Activated CD4-positive, alpha-beta memory T cell treated with anti-CD3 and anti-CD28 coated beads for 36 hours (primary cell): ENCODE measurements around the gene ZCCHC4. TPM values are rescaled to one million over a fixed set of nuclear protein-coding genes. Genes with fewer than 3 reads are reported as not detected.

Experiments used
- CTCF ChIA-PET: fragments of 350-600 bp; sonication (Branson Sonifier 250); formaldehyde crosslinking; loops from one replicate; lab custom pipeline; 2021; ENCODE audit warnings: antibody characterized with exemption, inconsistent platforms; lab: Charles Lee
- POLR2A ChIA-PET: fragments of 350-600 bp; sonication (Branson Sonifier 250); formaldehyde crosslinking; loops from one replicate; lab custom pipeline; 2021; ENCODE audit warnings: antibody characterized with exemption; lab: Charles Lee
- DNase-seq: peaks from one replicate; pipeline ENCODE4 v3.0.0-alpha.2; 2020
- H3K27ac Mint-ChIP-seq: one replicate; pipeline ENCODE4 v1.8.0; 2021; ENCODE audit warnings: mixed read lengths
- H3K27me3 Mint-ChIP-seq: one replicate; pipeline ENCODE4 v1.8.0; 2021; ENCODE audit warnings: mixed read lengths
- H3K36me3 Mint-ChIP-seq: one replicate; pipeline ENCODE4 v1.8.0; 2021; ENCODE audit warnings: mixed read lengths
- H3K4me1 Mint-ChIP-seq: one replicate; pipeline ENCODE4 v1.8.0; 2021; ENCODE audit warnings: low read depth, mixed read lengths
- H3K4me3 Mint-ChIP-seq: one replicate; pipeline ENCODE4 v1.8.0; 2021; ENCODE audit warnings: mild to moderate bottlenecking, mixed read lengths
- H3K9me3 Mint-ChIP-seq: one replicate; pipeline ENCODE4 v1.8.0; 2021; ENCODE audit warnings: mixed read lengths
- intact Hi-C: fragments of 100-400 bp; cut with micrococcal nuclease; formaldehyde crosslinking; loops from one replicate; pipeline ENCODE4 v1.15.1; 2023
- total RNA-seq, 2 experiments: library from RNA; stranded (reverse); gene quantifications; one replicate each; pipeline ENCODE4 v1.2.3, GENCODE V29; 2021

Gene ZCCHC4
- total RNA-seq, 2 experiments from 2014 or later, result 10.6 to 11.5 TPM

- POLR2A ChIA-PET, result interaction anchor here (0.6 kb wide), 1 partner anchor 813 kb away, joined by 3 read pairs; no protein-coding TSS in a partner anchor
- no peak overlapping the region for H3K4me3 Mint-ChIP-seq
- peaks cover 7% of the 10 kb centered on the region for H3K27me3 Mint-ChIP-seq
- peaks cover 2% of the 10 kb centered on the region for H3K4me1 Mint-ChIP-seq
- H3K36me3 Mint-ChIP-seq, result no peaks in the 10 kb centered on the region
- no peaks in the 10 kb centered on the region for H3K9me3 Mint-ChIP-seq
- no peak overlapping the region for H3K27ac Mint-ChIP-seq
- intact Hi-C loops, result no loop called here
- DNase-seq, result no peak
- CTCF ChIA-PET, result no interaction called here
These were observed 9.9 kb upstream of the ZCCHC4 start for GRCh38 chr4:25302626-25303025.

GRCh38 chr4:25303578-25303977 lies 9.0 kb upstream of the ZCCHC4 start:
- DNase-seq, result no peak
- ChIA-PET POLR2A (no interaction called here), CTCF (interaction anchor here (0.6 to 1.2 kb wide), 2 partner anchors 8 to 40 kb away, joined by 3 to 4 read pairs; no protein-coding TSS in a partner anchor)

GRCh38 chr4:25306518-25307057 lies 6.0 kb upstream of the ZCCHC4 start:
- no peak overlapping the region for H3K27ac Mint-ChIP-seq
- ChIA-PET POLR2A (no interaction called here), CTCF (interaction anchor here (1.5 kb wide), 1 partner anchor 60 kb away, joined by 8 read pairs; no protein-coding TSS in a partner anchor)
- peaks cover 4% of the 10 kb centered on the region for H3K27me3 Mint-ChIP-seq
- H3K4me1 Mint-ChIP-seq, result no peaks in the 10 kb centered on the region
- H3K36me3 Mint-ChIP-seq, result no peaks in the 10 kb centered on the region
- no peak overlapping the region for H3K4me3 Mint-ChIP-seq
- no peaks in the 10 kb centered on the region for H3K9me3 Mint-ChIP-seq
- DNase-seq, result no peak
- intact Hi-C loops, result no loop called here

More at GRCh38 chr4:25303578-25303977, 9.0 kb upstream of the ZCCHC4 start:
- Mint-ChIP-seq H3K27ac (no peak overlapping the region), H3K9me3 (no peaks in the 10 kb centered on the region), H3K36me3 (no peaks in the 10 kb centered on the region), H3K4me1 (no peaks in the 10 kb centered on the region), H3K27me3 (peaks cover 9% of the 10 kb centered on the region), H3K4me3 (no peak overlapping the region)
- intact Hi-C loops, result no loop called here

DNA sequence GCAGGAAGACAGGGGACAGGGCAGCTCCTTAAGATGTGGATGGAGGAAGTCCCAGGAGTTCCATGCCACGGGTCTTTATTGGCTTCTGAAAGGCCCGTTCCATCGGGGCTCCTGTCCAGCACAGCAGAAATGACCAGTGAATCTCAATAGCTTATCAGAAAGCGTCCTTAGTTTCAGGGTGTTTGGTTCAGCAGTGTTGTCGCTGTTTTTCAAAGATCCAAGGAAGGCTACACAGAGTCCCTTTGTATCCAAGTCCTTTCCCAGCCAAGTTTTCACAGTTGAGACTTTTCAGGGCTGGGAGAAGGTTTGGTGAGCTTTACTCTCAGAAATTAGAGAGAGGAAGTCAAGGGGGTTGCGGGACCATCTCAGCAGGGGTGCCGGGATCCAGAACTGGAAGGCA lies 5.0 kb upstream of the ZCCHC4 start:
- Mint-ChIP-seq H3K9me3 (no peaks in the 10 kb centered on the region), H3K36me3 (peaks cover under 1% of the 10 kb centered on the region), H3K4me3 (no peak overlapping the region), H3K4me1 (peaks cover 4% of the 10 kb centered on the region), H3K27me3 (peaks cover 4% of the 10 kb centered on the region), H3K27ac (no peak overlapping the region)
- DNase-seq, result no peak
- CTCF ChIA-PET, result interaction anchor here (1.5 kb wide), 1 partner anchor 59 kb away, joined by 8 read pairs; no protein-coding TSS in a partner anchor
- intact Hi-C loops, result no loop called here
- POLR2A ChIA-PET, result no interaction called here

DNA sequence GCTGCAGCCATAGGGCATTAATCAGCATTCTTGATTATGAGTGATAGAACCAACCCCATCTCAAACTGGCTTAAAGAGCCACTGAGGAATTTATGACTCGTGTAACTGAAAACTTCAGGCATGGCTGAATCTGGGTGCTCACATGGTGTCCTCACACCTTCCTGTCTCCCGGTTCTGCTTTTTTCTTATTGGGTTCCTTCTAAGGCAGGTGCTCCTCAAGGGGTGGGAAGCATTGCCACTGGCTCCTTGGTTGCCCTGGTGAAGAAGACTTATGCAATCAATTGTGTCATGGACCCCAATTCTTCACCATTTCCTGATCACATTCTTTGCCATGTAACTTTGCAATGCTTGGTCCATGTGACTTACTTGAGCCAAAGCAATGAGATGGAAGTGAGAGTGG lies 4.3 kb upstream of the ZCCHC4 start:
- intact Hi-C loops, result no loop called here
- H3K27me3 Mint-ChIP-seq, result peaks cover 4% of the 10 kb centered on the region
- H3K36me3 Mint-ChIP-seq, result peaks cover 2% of the 10 kb centered on the region
- POLR2A ChIA-PET, result no interaction called here
- no peaks in the 10 kb centered on the region for H3K9me3 Mint-ChIP-seq
- no peak for DNase-seq
- H3K4me1 Mint-ChIP-seq, result peaks cover 5% of the 10 kb centered on the region
- no peak overlapping the region for H3K27ac Mint-ChIP-seq
- no peak overlapping the region for H3K4me3 Mint-ChIP-seq
- CTCF ChIA-PET, result no interaction called here

DNA sequence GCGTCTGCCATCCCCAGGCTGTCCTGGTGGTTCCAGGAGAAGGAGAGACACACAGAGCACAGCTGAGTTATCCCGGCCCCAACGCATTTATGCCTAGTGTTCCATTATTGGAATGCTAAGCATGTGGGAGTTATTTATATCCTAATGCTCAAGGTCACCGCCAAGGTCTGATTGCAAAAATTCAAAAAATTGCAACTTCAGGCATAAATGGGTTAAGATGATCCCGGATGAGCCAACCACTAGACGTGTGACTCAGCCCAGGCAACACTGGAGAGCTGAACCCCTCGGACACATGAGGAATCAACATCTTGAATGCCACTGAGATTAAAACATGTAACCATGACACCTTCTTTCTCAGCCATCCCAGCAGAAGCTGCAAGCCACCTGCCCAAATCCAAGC lies 3.8 kb upstream of the ZCCHC4 start:
- no peak overlapping the region for H3K4me3 Mint-ChIP-seq
- H3K9me3 Mint-ChIP-seq, result no peaks in the 10 kb centered on the region
- H3K4me1 Mint-ChIP-seq, result peaks cover 10% of the 10 kb centered on the region
- intact Hi-C loops, result no loop called here
- POLR2A ChIA-PET, result no interaction called here
- peaks cover 4% of the 10 kb centered on the region for H3K27me3 Mint-ChIP-seq
- no peak overlapping the region for H3K27ac Mint-ChIP-seq
- no peak for DNase-seq
- peaks cover 2% of the 10 kb centered on the region for H3K36me3 Mint-ChIP-seq
- CTCF ChIA-PET, result no interaction called here

- H3K36me3 Mint-ChIP-seq, result peaks cover 7% of the 10 kb centered on the region
- POLR2A ChIA-PET, result no interaction called here
- no peak overlapping the region for H3K27ac Mint-ChIP-seq
- peaks cover 16% of the 10 kb centered on the region for H3K4me1 Mint-ChIP-seq
- CTCF ChIA-PET, result interaction anchor here (0.7 to 1.0 kb wide), 2 partner anchors 57 to 174 kb away, joined by 3 to 5 read pairs; no protein-coding TSS in a partner anchor
- intact Hi-C loops, result loop anchor here (5.0 to 10.0 kb wide), 3 partner anchors 128 to 728 kb away; partner anchors contain the start of genes DHX15 and SMIM20
- DNase-seq, result no peak
- H3K27me3 Mint-ChIP-seq, result peaks cover 4% of the 10 kb centered on the region
- no peaks in the 10 kb centered on the region for H3K9me3 Mint-ChIP-seq
- no peak overlapping the region for H3K4me3 Mint-ChIP-seq
These were observed 2.3 kb upstream of the ZCCHC4 start for GRCh38 chr4:25310066-25310802.

- H3K27me3 Mint-ChIP-seq, result peaks cover 4% of the 10 kb centered on the region
- ChIA-PET CTCF (interaction anchor here (0.7 to 1.0 kb wide), 2 partner anchors 56 to 174 kb away, joined by 3 to 5 read pairs; no protein-coding TSS in a partner anchor), POLR2A (no interaction called here)
- H3K4me1 Mint-ChIP-seq, result peaks cover 16% of the 10 kb centered on the region
- no peak overlapping the region for H3K27ac Mint-ChIP-seq
- DNase-seq, result no peak
- no peaks in the 10 kb centered on the region for H3K9me3 Mint-ChIP-seq
- peaks cover 9% of the 10 kb centered on the region for H3K36me3 Mint-ChIP-seq
- intact Hi-C loops, result loop anchor here (5.0 to 10.0 kb wide), 3 partner anchors 128 to 728 kb away; partner anchors contain the start of genes DHX15 and SMIM20
- H3K4me3 Mint-ChIP-seq, result no peak overlapping the region
These were observed 1.8 kb upstream of the ZCCHC4 start for GRCh38 chr4:25310803-25311166.

DNA sequence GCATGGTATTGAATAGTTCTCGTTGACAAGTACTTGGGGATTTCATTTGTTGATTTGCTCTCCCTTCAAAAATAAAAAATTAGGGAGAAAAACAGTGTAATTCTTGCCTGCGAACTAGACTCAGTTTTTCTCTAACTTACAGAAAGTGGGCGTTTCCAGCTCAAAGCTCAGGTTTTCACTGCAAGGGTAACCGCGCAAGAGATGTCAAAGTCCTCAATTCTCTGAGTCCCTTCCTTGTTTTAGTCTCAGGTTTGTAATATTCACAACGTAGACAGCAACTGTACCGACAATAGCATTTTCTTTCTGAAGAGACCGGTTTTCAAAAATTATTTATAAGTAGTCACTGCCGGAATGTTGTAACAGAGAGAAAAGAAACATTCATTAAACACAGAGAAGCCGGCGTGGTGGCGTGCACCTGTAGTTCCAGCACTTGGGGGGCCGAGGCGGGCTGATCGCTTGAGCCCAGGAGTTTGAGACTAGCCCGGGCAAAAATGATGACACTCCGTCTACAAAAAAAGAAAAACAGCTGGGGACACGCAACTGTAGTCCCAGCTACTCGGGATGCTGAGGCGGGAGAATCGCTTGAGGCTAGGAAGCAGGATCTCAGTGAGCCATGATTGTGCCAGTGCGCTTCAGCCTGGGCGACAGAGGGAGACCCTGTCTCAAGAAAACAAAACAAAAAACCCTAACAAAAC lies 774 bp downstream of the ZCCHC4 start:
- POLR2A ChIA-PET, result interaction anchor here (1.0 to 1.9 kb wide), 6 partner anchors 8 to 729 kb away, joined by 4 to 23 read pairs (median 10); partner anchors contain the start of genes ANAPC4, DHX15, PI4K2B and SEPSECS
- Mint-ChIP-seq H3K4me3 (peak overlapping the region; percentile 99), H3K27me3 (peaks cover under 1% of the 10 kb centered on the region), H3K4me1 (peaks cover 19% of the 10 kb centered on the region), H3K9me3 (no peaks in the 10 kb centered on the region), H3K27ac (peak overlapping the region; percentile 90), H3K36me3 (peaks cover 21% of the 10 kb centered on the region)
- DNase-seq, result no peak
- CTCF ChIA-PET, result interaction anchor here (0.7 to 3.7 kb wide), 32 partner anchors 8 to 840 kb away, joined by 3 to 88 read pairs (median 6); partner anchors contain the start of genes ANAPC4, DHX15, PI4K2B and SEPSECS
- intact Hi-C loops, result loop anchor here (2.0 to 10.0 kb wide), 5 partner anchors 17 to 731 kb away; partner anchors contain the start of genes DHX15 and SMIM20

DNA sequence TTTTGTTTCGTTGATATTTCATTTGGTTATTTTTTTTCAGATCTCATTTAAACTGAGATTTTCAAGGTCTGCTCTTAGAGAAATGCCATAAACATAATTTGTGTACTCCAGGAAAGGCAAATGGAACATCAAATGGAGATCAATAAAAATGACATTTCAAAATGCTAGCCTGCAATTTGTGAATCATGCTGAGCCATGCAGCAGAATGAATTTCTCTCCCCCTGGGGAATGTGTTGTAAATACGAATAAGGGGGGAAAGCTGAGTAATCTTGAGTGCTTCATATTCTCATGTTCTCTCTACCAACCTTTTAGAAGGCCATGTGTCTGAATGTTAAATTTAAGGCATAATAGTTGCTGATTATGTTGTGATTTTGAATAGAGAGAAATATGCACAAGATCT lies 7.8 kb downstream of the ZCCHC4 start:
- Mint-ChIP-seq H3K9me3 (no peaks in the 10 kb centered on the region), H3K4me1 (peaks cover 25% of the 10 kb centered on the region), H3K27ac (peak overlapping the region; percentile 79), H3K4me3 (no peak overlapping the region), H3K36me3 (peaks cover 14% of the 10 kb centered on the region), H3K27me3 (no peaks in the 10 kb centered on the region)
- no peak for DNase-seq
- ChIA-PET POLR2A (interaction anchor here (0.9 to 1.5 kb wide), 5 partner anchors 8 to 85 kb away, joined by 3 to 9 read pairs (median 4); partner anchors contain the start of gene ZCCHC4), CTCF (interaction anchor here (0.6 to 2.1 kb wide), 5 partner anchors 8 to 338 kb away, joined by 3 to 18 read pairs (median 3); partner anchors contain the start of gene ZCCHC4)
- intact Hi-C loops, result loop anchor here (2.0 to 10.0 kb wide), 2 partner anchors 160 to 1264 kb away; partner anchors contain the start of genes SEPSECS and TBC1D19

DNA sequence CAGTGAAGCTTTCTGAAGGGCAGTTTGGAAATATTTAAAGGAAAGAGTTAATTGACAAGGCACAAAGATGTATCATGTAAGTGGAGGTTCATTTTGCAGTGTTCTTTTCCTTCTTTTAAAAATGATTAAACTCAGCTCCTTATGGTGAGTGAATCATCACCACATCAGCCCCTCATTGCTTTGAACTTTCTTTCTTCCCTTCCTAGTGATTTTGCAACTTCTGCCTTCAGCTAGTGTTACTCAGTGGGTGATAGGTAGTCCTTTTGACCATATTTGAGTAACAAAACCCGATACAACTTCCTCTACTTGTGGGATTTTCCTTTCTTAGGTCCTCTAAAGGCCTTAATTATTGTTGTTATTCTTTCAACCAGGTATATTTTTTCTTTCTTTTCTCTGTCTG lies 8.2 kb downstream of the ZCCHC4 start:
- peaks cover 12% of the 10 kb centered on the region for H3K36me3 Mint-ChIP-seq

More for the DNA sequence above, 8.2 kb downstream of the ZCCHC4 start:
- no peak for DNase-seq
- Mint-ChIP-seq H3K4me3 (no peak overlapping the region), H3K27me3 (no peaks in the 10 kb centered on the region), H3K4me1 (peaks cover 25% of the 10 kb centered on the region), H3K9me3 (no peaks in the 10 kb centered on the region), H3K27ac (peak overlapping the region; percentile 79)
- intact Hi-C loops, result loop anchor here (1.0 to 10.0 kb wide), 3 partner anchors 11 to 1264 kb away; partner anchors contain the start of genes SEPSECS and TBC1D19
- CTCF ChIA-PET, result interaction anchor here (0.6 to 2.1 kb wide), 4 partner anchors 8 to 104 kb away, joined by 3 to 18 read pairs (median 3); partner anchors contain the start of gene ZCCHC4
- POLR2A ChIA-PET, result interaction anchor here (0.9 to 1.5 kb wide), 5 partner anchors 8 to 86 kb away, joined by 3 to 9 read pairs (median 4); partner anchors contain the start of gene ZCCHC4
